Mucosa of rectum (tissue), 2 donors: Measurements from ENCODE around the gene RPL29.

ENCODE experiments used
- H3K27ac ChIP-seq, 2 donors: one replicate each; pipeline ENCODE4 v1.7.0; 2013; ENCODE audit warnings: inconsistent platforms in 2 of 2, low read depth in 2 of 2, low read length in 2 of 2
- H3K27me3 ChIP-seq, 2 donors: one replicate each; pipeline ENCODE4 v1.7.0; 2013; ENCODE audit warnings: low read length in 2 of 2; ENCODE audit not compliant: control insufficient read depth in 2 of 2, insufficient read depth in 2 of 2
- H3K36me3 ChIP-seq, 2 donors: one replicate each; pipeline ENCODE4 v1.7.0; 2013; ENCODE audit warnings: low read length in 2 of 2; ENCODE audit not compliant: control insufficient read depth in 2 of 2, insufficient read depth in 2 of 2
- H3K4me1 ChIP-seq, 2 donors: one replicate each; pipeline ENCODE4 v1.7.0; 2013; ENCODE audit warnings: low read length in 2 of 2, mild to moderate bottlenecking in 1 of 2; ENCODE audit not compliant: control insufficient read depth in 2 of 2, insufficient read depth in 2 of 2
- H3K4me3 ChIP-seq, 2 donors: one replicate each; pipeline ENCODE4 v1.7.0; 2013; ENCODE audit warnings: low read length in 2 of 2
- H3K9ac ChIP-seq, 2 donors: one replicate each; pipeline ENCODE4 v1.7.0; 2013; ENCODE audit warnings: low read length in 2 of 2, low read depth in 1 of 2, mild to moderate bottlenecking in 1 of 2
- H3K9me3 ChIP-seq, 2 donors: one replicate each; pipeline ENCODE4 v1.7.0; 2013; ENCODE audit warnings: low read length in 2 of 2; ENCODE audit not compliant: control insufficient read depth in 2 of 2
- donor health status: healthy.
- donor health status: Normal muscosa, but diverticular disease.

The RPL29 gene

GRCh38 chr3:52019352-52020080 lies 23.8 kb upstream of the RPL29 start:
- Histone ChIP-seq H3K9me3 (no peaks in the 10 kb centered on the region), H3K4me1 (no peaks in the 10 kb centered on the region), H3K9ac (no peak overlapping the region), H3K4me3 (no peak overlapping the region), H3K27me3 (no peaks in the 10 kb centered on the region), H3K27ac (no peak overlapping the region), H3K36me3 (no peaks in the 10 kb centered on the region)

- Histone ChIP-seq H3K4me3 (no peak overlapping the region), H3K27me3 (no peaks in the 10 kb centered on the region), H3K27ac (no peak overlapping the region), H3K9ac (no peak overlapping the region), H3K9me3 (no peaks in the 10 kb centered on the region), H3K36me3 (no peaks in the 10 kb centered on the region), H3K4me1 (no peaks in the 10 kb centered on the region)
Measured at GRCh38 chr3:52018319-52019000, 22.8 kb upstream of the RPL29 start.

- no peaks in the 10 kb centered on the region for H3K4me1 ChIP-seq
- no peaks in the 10 kb centered on the region for H3K9me3 ChIP-seq
- H3K27me3 ChIP-seq = no peaks in the 10 kb centered on the region
- no peak overlapping the region for H3K4me3 ChIP-seq
- no peak overlapping the region for H3K9ac ChIP-seq
- H3K27ac ChIP-seq = no peak overlapping the region
- no peaks in the 10 kb centered on the region for H3K36me3 ChIP-seq
Measured at GRCh38 chr3:52017586-52017985, 21.9 kb upstream of the RPL29 start.

- H3K27ac ChIP-seq = no peak overlapping the region
- no peak overlapping the region for H3K4me3 ChIP-seq
- no peak overlapping the region for H3K9ac ChIP-seq
- no peaks in the 10 kb centered on the region for H3K4me1 ChIP-seq
- no peaks in the 10 kb centered on the region for H3K9me3 ChIP-seq
- no peaks in the 10 kb centered on the region for H3K27me3 ChIP-seq
- no peaks in the 10 kb centered on the region for H3K36me3 ChIP-seq
Measured at GRCh38 chr3:52015438-52016228, 19.9 kb upstream of the RPL29 start.

- Histone ChIP-seq H3K4me3 (no peak overlapping the region), H3K4me1 (no peaks in the 10 kb centered on the region), H3K9me3 (no peaks in the 10 kb centered on the region), H3K36me3 (no peaks in the 10 kb centered on the region), H3K27ac (no peak overlapping the region), H3K27me3 (no peaks in the 10 kb centered on the region), H3K9ac (no peak overlapping the region)
Measured at GRCh38 chr3:52014613-52015012, 18.9 kb upstream of the RPL29 start.

GRCh38 chr3:52013802-52014598 lies 18.3 kb upstream of the RPL29 start:
- no peaks in the 10 kb centered on the region for H3K9me3 ChIP-seq
- H3K27ac ChIP-seq = no peak overlapping the region
- H3K36me3 ChIP-seq = no peaks in the 10 kb centered on the region
- H3K4me3 ChIP-seq = no peak overlapping the region
- H3K4me1 ChIP-seq = no peaks in the 10 kb centered on the region
- no peaks in the 10 kb centered on the region for H3K27me3 ChIP-seq
- H3K9ac ChIP-seq = no peak overlapping the region

- H3K27me3 ChIP-seq = no peaks in the 10 kb centered on the region
- H3K4me3 ChIP-seq = no peak overlapping the region
- H3K9me3 ChIP-seq = no peaks in the 10 kb centered on the region
- no peak overlapping the region for H3K27ac ChIP-seq
- no peaks in the 10 kb centered on the region for H3K4me1 ChIP-seq
- no peak overlapping the region for H3K9ac ChIP-seq
- no peaks in the 10 kb centered on the region for H3K36me3 ChIP-seq
Measured at GRCh38 chr3:52012699-52013098, 17.0 kb upstream of the RPL29 start.

- H3K4me1 ChIP-seq = peaks cover 0 to 3% of the 10 kb centered on the region in 2 donors
- H3K9me3 ChIP-seq = no peaks in the 10 kb centered on the region
- no peak overlapping the region for H3K9ac ChIP-seq
- H3K4me3 ChIP-seq = no peak overlapping the region
- no peaks in the 10 kb centered on the region for H3K36me3 ChIP-seq
- H3K27ac ChIP-seq = no peak overlapping the region
- no peaks in the 10 kb centered on the region for H3K27me3 ChIP-seq
Measured at GRCh38 chr3:52010431-52010830, 14.7 kb upstream of the RPL29 start.

GRCh38 chr3:52007291-52007690 lies 11.6 kb upstream of the RPL29 start:
- no peak overlapping the region for H3K9ac ChIP-seq
- no peaks in the 10 kb centered on the region for H3K27me3 ChIP-seq
- H3K27ac ChIP-seq = no peak overlapping the region
- no peaks in the 10 kb centered on the region for H3K9me3 ChIP-seq
- no peaks in the 10 kb centered on the region for H3K36me3 ChIP-seq
- no peak overlapping the region for H3K4me3 ChIP-seq
- peaks cover 0 to 3% of the 10 kb centered on the region in 2 donors for H3K4me1 ChIP-seq
